HG03439 (cell line): ENCODE data around the gene GOT1.

Source experiments
- ATAC-seq: cut with Tn5 transposase; IDR thresholded peaks from one replicate; pipeline ENCODE4 v1.9.1; 2021; ENCODE audit warnings: mild to moderate bottlenecking, moderate library complexity; ENCODE audit not compliant: unreplicated experiment

The GOT1 gene

GRCh38 chr10:99430451-99431189, at the start of gene GOT1:
Gene GOT1, minus strand, starts transcription at chr10:99430624. Its CDS starts 59 bp downstream, at chr10:99430565.
- ATAC-seq, result peak; percentile 96

DNA sequence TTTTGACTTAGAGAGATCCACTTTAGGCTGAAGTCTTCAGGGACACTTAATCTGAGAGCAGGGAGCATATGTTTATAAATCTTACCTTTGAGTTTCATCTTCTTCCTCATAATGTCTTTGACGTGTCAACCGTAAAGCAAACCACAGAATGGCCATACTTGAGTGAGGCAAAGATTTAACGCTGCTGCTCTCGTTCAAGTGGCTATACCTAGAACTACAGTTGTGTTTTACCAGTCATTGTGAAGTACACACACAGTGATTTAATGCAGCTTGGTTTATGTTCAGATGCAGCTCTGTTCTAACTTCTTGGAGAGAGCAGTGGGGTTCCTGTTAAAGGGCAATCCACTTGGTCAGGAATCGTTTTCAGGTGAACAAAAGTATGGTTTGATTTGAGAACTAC, 39.9 kb upstream of the GOT1 start:
- ATAC-seq, result no peak

- no peak for ATAC-seq
These were observed 37.0 kb upstream of the GOT1 start for GRCh38 chr10:99467236-99467999.

- no peak for ATAC-seq
These were observed 36.3 kb upstream of the GOT1 start for GRCh38 chr10:99466632-99467223.

DNA sequence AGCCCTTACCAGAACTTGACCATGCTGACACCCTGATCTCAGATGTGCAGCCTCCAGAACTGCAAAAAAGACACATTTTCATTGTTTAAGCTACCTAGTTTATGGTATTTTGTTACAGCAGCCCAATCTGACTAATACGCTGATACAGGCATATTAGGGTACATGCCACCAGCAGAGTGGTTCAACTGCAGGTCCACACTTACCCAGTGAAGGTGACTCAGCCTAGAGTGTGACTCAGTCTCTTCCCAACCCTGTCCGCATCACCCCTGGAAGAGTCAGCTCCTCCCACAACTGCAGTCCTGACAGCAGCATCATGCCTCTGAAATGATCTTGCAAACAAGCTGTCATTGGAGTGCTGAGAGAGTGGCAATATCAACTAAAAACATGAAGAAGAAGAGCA, 30.8 kb upstream of the GOT1 start:
- no peak for ATAC-seq

- no peak for ATAC-seq
These were observed 29.6 kb upstream of the GOT1 start for GRCh38 chr10:99460070-99460469.

- no peak for ATAC-seq
These were observed 28.8 kb upstream of the GOT1 start for GRCh38 chr10:99459217-99459616.

GRCh38 chr10:99457813-99458212, 27.4 kb upstream of the GOT1 start:
- no peak for ATAC-seq

- no peak for ATAC-seq
These were observed 26.5 kb upstream of the GOT1 start for GRCh38 chr10:99456931-99457288.

DNA sequence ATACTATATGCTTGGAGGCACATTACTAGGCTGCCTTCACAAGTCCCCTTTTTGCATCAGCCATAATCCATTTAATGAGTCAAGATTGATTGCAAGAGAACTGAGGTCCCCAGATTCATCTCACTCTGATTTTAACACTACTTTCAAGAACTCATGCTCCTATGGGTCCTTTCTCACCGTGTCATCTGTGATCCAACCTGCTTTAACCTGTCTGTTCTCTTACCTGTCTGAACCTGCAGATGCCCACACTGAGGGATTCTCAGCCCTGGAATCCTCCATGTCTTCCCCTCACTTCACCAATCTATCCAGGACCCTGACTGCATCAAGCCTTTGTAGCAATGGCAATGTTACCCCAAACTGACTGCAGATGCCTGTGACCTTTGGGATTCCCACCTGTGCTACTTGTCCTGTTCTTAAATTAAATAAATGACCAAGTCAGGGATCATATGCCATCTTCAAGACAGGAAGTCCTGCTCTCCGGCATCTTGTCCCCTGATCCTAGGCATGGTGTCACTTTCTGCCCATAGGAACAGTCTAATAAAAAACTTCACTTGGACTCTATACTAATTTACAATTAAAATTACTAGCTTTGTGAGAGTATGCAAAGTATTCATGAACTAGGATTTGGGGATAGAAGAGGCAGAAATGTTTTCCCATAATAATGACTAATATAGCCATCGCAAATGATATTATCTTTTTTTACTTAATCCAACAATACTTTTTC, 25.9 kb upstream of the GOT1 start:
- ATAC-seq, result no peak

- ATAC-seq, result no peak
These were observed 21.6 kb upstream of the GOT1 start for GRCh38 chr10:99451981-99452380.

DNA sequence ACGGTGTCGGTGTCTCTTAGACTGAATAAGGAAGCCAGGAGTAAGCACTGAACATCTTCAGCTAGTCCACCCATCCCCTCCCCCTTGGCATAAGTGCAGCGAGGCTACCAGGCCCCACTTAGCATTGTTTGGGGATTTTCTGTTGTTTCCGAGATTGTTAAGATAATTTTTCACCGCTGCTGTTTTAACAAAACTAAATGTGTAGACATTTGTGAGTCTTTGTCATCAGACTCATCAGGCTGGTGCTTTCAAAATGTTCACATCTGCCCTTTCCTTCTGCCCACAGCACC, 21.0 kb upstream of the GOT1 start:
- ATAC-seq, result no peak

GRCh38 chr10:99450624-99451498, 20.4 kb upstream of the GOT1 start:
- ATAC-seq, result no peak

DNA sequence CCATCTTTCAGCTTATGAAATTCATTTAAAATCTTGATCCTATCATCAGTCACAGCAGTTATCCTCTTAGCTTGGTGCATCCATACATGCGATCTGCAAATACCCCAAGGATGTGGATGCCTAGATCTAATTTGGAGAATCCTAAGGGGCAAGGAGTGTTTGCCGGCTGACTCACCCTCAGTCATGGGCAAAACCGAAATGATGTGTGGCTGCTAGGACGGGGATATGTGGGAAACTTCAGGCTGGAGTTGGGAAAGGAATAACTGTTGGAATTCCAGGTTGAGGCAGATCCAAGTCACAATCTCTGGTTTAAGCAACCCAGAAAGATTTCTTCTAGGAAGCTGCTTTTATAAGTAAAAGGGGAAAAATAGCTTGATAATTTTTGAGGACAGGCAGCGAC, 19.7 kb upstream of the GOT1 start:
- ATAC-seq, result no peak

- ATAC-seq, result no peak
These were observed 18.6 kb upstream of the GOT1 start for GRCh38 chr10:99449023-99449422.

GRCh38 chr10:99444383-99445045, 14.1 kb upstream of the GOT1 start:
- ATAC-seq, result no peak

DNA sequence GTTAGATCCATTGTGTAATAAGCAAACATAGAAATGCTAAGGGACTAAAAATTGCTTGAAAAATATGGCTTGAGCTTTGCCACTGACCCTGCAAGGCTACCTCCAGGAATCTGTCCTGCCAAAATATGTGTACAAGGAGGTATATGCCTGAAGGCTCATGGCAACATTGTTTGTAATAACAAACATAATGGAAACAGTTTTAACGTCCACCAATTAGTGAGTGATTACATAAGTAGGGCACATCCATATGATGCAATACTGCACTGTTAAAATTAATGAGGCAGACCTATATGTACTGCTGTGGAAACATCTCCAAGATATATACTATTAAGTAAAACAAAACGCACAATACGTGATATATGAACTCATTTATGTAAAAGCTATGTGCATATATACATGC, 13.1 kb upstream of the GOT1 start:
- no peak for ATAC-seq

DNA sequence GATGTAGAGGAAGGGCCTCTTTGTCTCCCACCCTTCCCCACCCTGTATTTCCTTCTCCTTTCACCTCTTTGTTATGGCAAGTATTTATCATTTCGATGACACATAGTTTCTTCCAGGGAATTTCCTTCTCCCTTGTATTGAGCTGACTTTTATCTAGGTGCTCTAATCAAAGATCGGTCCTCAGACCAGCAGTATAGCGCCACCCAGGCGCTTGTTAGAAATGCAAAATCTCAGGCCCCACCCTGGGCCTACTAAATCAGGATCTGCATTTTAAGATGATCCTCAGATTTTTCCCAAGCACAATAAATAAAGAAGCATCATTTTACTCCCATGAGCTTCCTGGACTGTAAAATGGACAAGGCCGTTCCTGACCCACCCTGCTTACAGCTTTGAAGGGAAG, 12.0 kb upstream of the GOT1 start:
- no peak for ATAC-seq

DNA sequence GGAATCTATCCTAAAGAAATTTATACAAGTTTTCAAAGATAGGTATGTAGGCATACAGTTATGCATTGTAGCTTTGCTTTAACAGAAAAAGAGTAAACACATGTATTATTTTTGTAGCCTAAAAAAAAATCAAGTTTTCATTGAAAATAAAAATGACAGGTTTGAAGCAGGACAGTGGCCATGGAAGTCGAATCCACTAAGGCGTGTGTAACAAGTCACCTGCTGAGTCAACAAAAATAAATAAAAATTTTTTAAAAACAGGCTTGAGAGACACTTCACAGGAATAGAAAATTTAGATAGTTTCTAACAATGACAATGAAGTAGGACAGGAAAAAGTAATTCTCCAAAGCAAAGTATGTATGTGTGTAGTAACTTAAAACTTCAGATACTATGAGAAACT, 8.5 kb upstream of the GOT1 start:
- ATAC-seq, result no peak

DNA sequence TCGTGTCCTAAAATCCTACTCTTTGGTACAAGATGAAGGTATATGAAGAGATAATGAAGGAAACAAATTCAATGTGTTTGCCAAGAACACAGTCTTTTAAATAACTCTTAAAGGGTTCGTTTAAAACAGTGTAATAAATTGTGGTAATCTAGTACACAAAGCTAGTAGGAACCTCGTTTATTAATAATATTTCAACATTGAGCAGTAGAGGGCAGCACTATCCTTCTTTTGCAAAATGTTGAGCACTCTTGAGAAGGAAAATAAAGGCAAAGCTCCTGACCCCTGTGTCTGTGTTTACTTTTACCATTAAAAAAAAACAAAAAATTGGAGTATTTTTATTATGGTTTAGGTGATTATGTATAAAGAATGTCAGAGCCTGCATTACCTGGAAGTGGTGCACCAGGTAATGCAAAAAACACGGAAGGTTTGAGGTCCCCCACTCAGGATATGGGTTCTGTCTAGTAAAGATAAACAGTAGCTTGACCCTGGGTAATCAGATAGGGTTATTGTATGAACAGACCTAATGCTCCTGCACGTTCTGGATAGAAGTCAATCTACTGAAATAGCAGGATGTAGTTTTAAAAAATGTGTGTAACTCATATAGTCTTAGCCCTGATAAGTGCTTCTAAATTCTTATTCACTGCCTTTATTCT, 5.7 kb upstream of the GOT1 start:
- no peak for ATAC-seq
